H1 (cell line): ENCODE results near the gene MIF4GD.
"Not testable (repeated sequence)": the region's sequence is repeated elsewhere in the genome, so short reads cannot be mapped to it uniquely, and the experiment has no call there.

Source experiments
- CTCF ChIP-seq, 3 experiments: IDR thresholded peaks; 1 replicate in 2 of 3; 2 replicates in 1 of 3; pipeline versions ENCODE4 v1.5.1 to v1.6.1; 2011; ENCODE audit warnings: low read length in 3 of 3, mild to moderate bottlenecking in 3 of 3, inconsistent platforms in 2 of 3, low read depth in 1 of 3, moderate library complexity in 1 of 3; ENCODE audit not compliant: insufficient read depth in 1 of 3; ENCODE audit errors: control extremely low read depth in 1 of 3
- GABPA ChIP-seq: IDR thresholded peaks from 2 replicates; pipeline ENCODE4 v1.6.1; 2011; ENCODE audit warnings: mild to moderate bottlenecking, low read length, moderate library complexity, borderline replicate concordance; ENCODE audit not compliant: insufficient read depth
- SIN3A ChIP-seq, 2 experiments: IDR thresholded peaks in 1 of 2; conservative IDR thresholded peaks in 1 of 2; 2 replicates each; pipeline ENCODE4 v1.6.1; 2011 to 2012; ENCODE audit warnings: low read length in 2 of 2, improper control_type of control experiment in 1 of 2, low read depth in 1 of 2, mild to moderate bottlenecking in 1 of 2
- SP2 ChIP-seq: IDR thresholded peaks from 2 replicates; pipeline ENCODE4 v1.6.1; 2012; ENCODE audit warnings: mild to moderate bottlenecking, low read length, inconsistent platforms

DNA sequence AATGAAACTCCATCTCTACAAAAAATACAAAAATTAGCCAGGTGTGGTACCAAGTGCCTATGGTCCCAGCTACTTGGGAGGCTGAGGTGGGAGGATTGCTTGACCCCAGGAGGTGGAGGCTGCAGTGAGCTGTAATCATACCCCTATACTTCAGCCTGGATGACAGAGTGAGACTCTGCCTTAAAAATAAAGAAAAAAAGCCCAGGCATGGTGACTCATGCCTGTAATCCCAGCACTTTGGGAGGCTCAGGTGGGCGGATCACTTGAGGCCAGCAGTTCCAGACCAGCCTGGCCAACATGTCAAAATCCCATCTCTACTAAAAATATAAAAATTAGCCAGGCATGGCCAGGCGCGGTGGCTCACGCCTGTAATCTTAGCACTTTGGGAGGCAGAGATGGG, 9.2 kb upstream of the MIF4GD start:
- not testable (repeated sequence) for TF ChIP-seq CTCF (IDR thresholded peaks at IDR 0.05; ENCODE audit: control extremely low read depth in 1 of 3, insufficient read depth in 1 of 3, low read depth in 1 of 3, low read length in 3 of 3); GABPA; SP2; SIN3A (conservative IDR thresholded peaks at IDR 0.05 in 1 of 2, IDR thresholded peaks at IDR 0.05 in 1 of 2; ENCODE audit: low read depth in 1 of 2, low read length in 2 of 2)
